HepG2 (cell line): ENCODE data around the gene PIP5K1A. TPM values are rescaled to one million over a fixed set of nuclear protein-coding genes. Genes with fewer than 3 reads are reported as not detected.
A peak's percentile ranks its signal among the peaks of the same experiment; 100 is the strongest.

Experiments used
- ATF1 ChIP-seq: IDR thresholded peaks from 2 replicates; pipeline ENCODE4 v1.6.1; 2016; ENCODE audit warnings: mild to moderate bottlenecking, control low read depth
- BCL6 ChIP-seq: IDR thresholded peaks from 2 replicates; pipeline ENCODE4 v1.6.1; 2016; ENCODE audit warnings: missing genetic modification reagents, missing compliant biosample characterization
- IKZF1 ChIP-seq: fragments of 450-650 bp; IDR thresholded peaks from 2 replicates; pipeline ENCODE4 v1.7.1; 2016
- IRX3 ChIP-seq: sonication (generic); formaldehyde crosslinking; IDR thresholded peaks from 2 replicates; pipeline ENCODE4 v1.8.1; 2023; ENCODE audit warnings: mild to moderate bottlenecking, low read depth, missing genetic modification reagents, borderline replicate concordance
- MTF1 ChIP-seq: sonication (generic); formaldehyde crosslinking; IDR thresholded peaks from 2 replicates; pipeline ENCODE4 v1.5.0; 2020; ENCODE audit warnings: missing genetic modification reagents
- NFE2L1 ChIP-seq: sonication (generic); formaldehyde crosslinking; IDR thresholded peaks from 2 replicates; pipeline ENCODE4 v1.4.0; 2020; ENCODE audit warnings: missing genetic modification reagents, mild to moderate bottlenecking, borderline replicate concordance
- NFKB2 ChIP-seq: sonication (generic); formaldehyde crosslinking; IDR thresholded peaks from 2 replicates; pipeline ENCODE4 v1.4.0; 2020; ENCODE audit warnings: missing genetic modification reagents, borderline replicate concordance
- NFKBIZ ChIP-seq: IDR thresholded peaks from 2 replicates; pipeline ENCODE4 v1.6.1; 2018; ENCODE audit warnings: missing genetic modification reagents, missing compliant biosample characterization
- RARA ChIP-seq: IDR thresholded peaks from 2 replicates; pipeline ENCODE4 v1.6.1; 2016; ENCODE audit warnings: missing genetic modification reagents, missing compliant biosample characterization
- RFX1 ChIP-seq: fragments of 450-650 bp; IDR thresholded peaks from 2 replicates; pipeline ENCODE4 v1.6.1; 2017
- SNAPC2 ChIP-seq: sonication (generic); formaldehyde crosslinking; IDR thresholded peaks from 2 replicates; pipeline ENCODE4 v1.8.1; 2022; ENCODE audit warnings: mild to moderate bottlenecking, missing genetic modification reagents
- SOX5 ChIP-seq: IDR thresholded peaks from 2 replicates; pipeline ENCODE4 v1.6.1; 2016; ENCODE audit warnings: borderline replicate concordance
- SP1 ChIP-seq, 2 experiments: fragments of 450-650 bp in 1 of 2; sonication (generic) in 1 of 2; formaldehyde crosslinking in 1 of 2; IDR thresholded peaks; 2 replicates each; pipeline versions ENCODE4 v1.4.0 to v1.6.1; 2016 to 2020; ENCODE audit warnings: missing genetic modification reagents in 1 of 2
- SUZ12 ChIP-seq: fragments of 150-350 bp; IDR thresholded peaks from 2 replicates; pipeline ENCODE4 v1.6.1; 2014; ENCODE audit warnings: low read depth, low read length
- ZBTB3 ChIP-seq: sonication (generic); formaldehyde crosslinking; IDR thresholded peaks from 2 replicates; pipeline ENCODE4 v1.4.0; 2020; ENCODE audit warnings: low read depth, mild to moderate bottlenecking, moderate library complexity, missing genetic modification reagents, borderline replicate concordance
- ZKSCAN1 ChIP-seq: fragments of 150-350 bp; IDR thresholded peaks from 2 replicates; pipeline ENCODE4 v1.6.1; 2014; ENCODE audit warnings: low read length
- ZKSCAN8 ChIP-seq: IDR thresholded peaks from 2 replicates; pipeline ENCODE4 v1.6.1; 2016; ENCODE audit warnings: borderline replicate concordance, missing genetic modification reagents, missing compliant biosample characterization
- ZNF549 ChIP-seq: sonication (generic); formaldehyde crosslinking; IDR thresholded peaks from 2 replicates; pipeline ENCODE4 v1.5.0; 2020; ENCODE audit warnings: missing genetic modification reagents
- ZNF670 ChIP-seq: sonication (generic); formaldehyde crosslinking; IDR thresholded peaks from 2 replicates; pipeline ENCODE4 v1.8.0; 2022; ENCODE audit warnings: mild to moderate bottlenecking, missing genetic modification reagents, borderline replicate concordance
- ZNF768 ChIP-seq: sonication (generic); formaldehyde crosslinking; IDR thresholded peaks from 2 replicates; pipeline ENCODE4 v1.4.0; 2020; ENCODE audit warnings: missing genetic modification reagents
- ZNF776 ChIP-seq: sonication (generic); formaldehyde crosslinking; IDR thresholded peaks from 2 replicates; pipeline ENCODE4 v1.4.0; 2020; ENCODE audit warnings: mild to moderate bottlenecking, missing genetic modification reagents
- ZNF879 ChIP-seq: sonication (generic); formaldehyde crosslinking; IDR thresholded peaks from 2 replicates; pipeline ENCODE4 v1.8.1; 2023; ENCODE audit warnings: missing genetic modification reagents
- ZSCAN31 ChIP-seq: sonication (generic); formaldehyde crosslinking; IDR thresholded peaks from 2 replicates; pipeline ENCODE4 v1.5.0; 2020; ENCODE audit warnings: low read depth, mild to moderate bottlenecking, missing genetic modification reagents
- polyA plus RNA-seq, 8 experiments: library from polyadenylated mRNA; depleted of rRNA in 3 of 8; stranded (reverse) in 7 of 8; unstranded in 1 of 8; fragments of >200 nt; fragmentation: Illumina TruSeq in 4 of 8; extraction: Trizol in 4 of 8; gene quantifications; 2 replicates each; pipeline versions ENCODE4 v1.2.1 to v1.2.3, GENCODE V29; 2011 to 2016; ENCODE audit warnings: low read depth in 4 of 8, missing spikeins in 1 of 8, mixed read lengths in 1 of 8; ENCODE audit not compliant: insufficient read depth in 1 of 8
- total RNA-seq, 5 experiments: library from RNA; depleted of rRNA; stranded (reverse); fragments of >200 nt; fragmentation: Illumina TruSeq; extraction: Trizol; gene quantifications; 2 replicates each; pipeline ENCODE4 v1.2.3, GENCODE V29; 2016; ENCODE audit warnings: low read depth in 1 of 5
- TF ChIP-seq, protein P1 (sequence below): sonication (generic); formaldehyde crosslinking; IDR thresholded peaks from 2 replicates; pipeline ENCODE4 v1.5.0; 2020; ENCODE audit warnings: missing genetic modification reagents
- TF ChIP-seq, protein P2 (sequence below): IDR thresholded peaks from 2 replicates; pipeline ENCODE4 v1.6.1; 2016; ENCODE audit warnings: missing genetic modification reagents, missing compliant biosample characterization
- TF ChIP-seq, protein P3 (sequence below): sonication (generic); formaldehyde crosslinking; IDR thresholded peaks from 2 replicates; pipeline ENCODE4 v1.4.0; 2020; ENCODE audit warnings: missing genetic modification reagents, borderline replicate concordance

Gene PIP5K1A
- total and polyA plus RNA-seq, 2 of the 13 experiments (the other 11 are each of a cell fraction or from before 2014, with no cell fraction given): 45.3 to 65.1 TPM

DNA sequence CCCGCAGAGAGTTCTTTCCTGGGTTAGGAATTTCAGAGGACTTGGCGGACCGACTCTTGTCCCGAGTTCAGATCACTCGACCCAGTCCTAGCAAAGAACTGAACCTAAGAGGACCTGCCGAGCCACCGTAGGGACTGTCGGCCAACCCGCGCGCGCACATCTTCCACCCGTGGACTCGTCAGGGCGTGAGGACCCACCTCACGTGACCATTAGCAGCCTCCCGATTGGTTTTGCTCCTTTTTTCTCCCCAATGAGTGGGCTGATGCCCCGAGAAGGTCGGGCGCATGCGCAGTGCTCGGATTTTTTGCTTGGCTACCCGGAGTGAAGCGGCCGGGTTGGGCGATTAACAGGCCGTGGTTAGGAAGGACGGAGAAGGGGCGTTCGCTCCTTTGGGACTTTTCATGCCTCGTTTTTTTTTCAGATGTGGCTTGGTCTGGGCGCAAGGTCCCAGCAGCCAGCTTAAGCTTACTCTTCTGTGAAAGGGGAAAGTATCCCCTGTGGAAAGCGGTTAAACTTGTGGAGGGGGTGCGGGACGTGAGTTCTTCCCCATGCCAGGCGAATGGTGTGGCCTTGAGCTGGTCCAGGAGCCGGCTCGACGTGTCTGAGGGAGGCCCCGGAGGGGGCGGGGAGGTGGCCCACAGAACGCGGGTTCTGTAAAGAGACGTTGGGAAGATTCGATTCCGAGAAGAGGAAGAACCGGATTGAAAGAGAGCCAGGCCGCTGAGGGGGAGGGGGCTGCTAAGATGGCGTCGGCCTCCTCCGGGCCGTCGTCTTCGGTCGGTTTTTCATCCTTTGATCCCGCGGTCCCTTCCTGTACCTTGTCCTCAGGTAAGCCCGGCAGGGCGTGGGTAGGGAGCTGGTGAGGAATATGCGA is at the start of gene PIP5K1A (continued):
- no peak for TF ChIP-seq ZNF776
- TF ChIP-seq SNAPC2 (CRISPR knock-in tag): 0 out of 2 replicates have a peak, but pooled peaks have one; percentile 28
- TF ChIP-seq ZNF879 (CRISPR knock-in tag): no peak
- TF ChIP-seq RARA: no peak
- TF ChIP-seq RFX1: no peak
- TF ChIP-seq BCL6 (CRISPR knock-in tag): no peak
- TF ChIP-seq ZKSCAN8 (CRISPR knock-in tag): no peak
- TF ChIP-seq IRX3: no peak
- TF ChIP-seq, protein P1, sequence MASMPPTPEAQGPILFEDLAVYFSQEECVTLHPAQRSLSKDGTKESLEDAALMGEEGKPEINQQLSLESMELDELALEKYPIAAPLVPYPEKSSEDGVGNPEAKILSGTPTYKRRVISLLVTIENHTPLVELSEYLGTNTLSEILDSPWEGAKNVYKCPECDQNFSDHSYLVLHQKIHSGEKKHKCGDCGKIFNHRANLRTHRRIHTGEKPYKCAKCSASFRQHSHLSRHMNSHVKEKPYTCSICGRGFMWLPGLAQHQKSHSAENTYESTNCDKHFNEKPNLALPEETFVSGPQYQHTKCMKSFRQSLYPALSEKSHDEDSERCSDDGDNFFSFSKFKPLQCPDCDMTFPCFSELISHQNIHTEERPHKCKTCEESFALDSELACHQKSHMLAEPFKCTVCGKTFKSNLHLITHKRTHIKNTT: no peak
- peak; percentile 74; the same call in 1 of the 2 replicates for TF ChIP-seq NFKB2 (CRISPR knock-in tag)
- TF ChIP-seq, protein P2, sequence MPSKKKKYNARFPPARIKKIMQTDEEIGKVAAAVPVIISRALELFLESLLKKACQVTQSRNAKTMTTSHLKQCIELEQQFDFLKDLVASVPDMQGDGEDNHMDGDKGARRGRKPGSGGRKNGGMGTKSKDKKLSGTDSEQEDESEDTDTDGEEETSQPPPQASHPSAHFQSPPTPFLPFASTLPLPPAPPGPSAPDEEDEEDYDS (CRISPR knock-in tag): peak; percentile 94
- TF ChIP-seq, protein P3, sequence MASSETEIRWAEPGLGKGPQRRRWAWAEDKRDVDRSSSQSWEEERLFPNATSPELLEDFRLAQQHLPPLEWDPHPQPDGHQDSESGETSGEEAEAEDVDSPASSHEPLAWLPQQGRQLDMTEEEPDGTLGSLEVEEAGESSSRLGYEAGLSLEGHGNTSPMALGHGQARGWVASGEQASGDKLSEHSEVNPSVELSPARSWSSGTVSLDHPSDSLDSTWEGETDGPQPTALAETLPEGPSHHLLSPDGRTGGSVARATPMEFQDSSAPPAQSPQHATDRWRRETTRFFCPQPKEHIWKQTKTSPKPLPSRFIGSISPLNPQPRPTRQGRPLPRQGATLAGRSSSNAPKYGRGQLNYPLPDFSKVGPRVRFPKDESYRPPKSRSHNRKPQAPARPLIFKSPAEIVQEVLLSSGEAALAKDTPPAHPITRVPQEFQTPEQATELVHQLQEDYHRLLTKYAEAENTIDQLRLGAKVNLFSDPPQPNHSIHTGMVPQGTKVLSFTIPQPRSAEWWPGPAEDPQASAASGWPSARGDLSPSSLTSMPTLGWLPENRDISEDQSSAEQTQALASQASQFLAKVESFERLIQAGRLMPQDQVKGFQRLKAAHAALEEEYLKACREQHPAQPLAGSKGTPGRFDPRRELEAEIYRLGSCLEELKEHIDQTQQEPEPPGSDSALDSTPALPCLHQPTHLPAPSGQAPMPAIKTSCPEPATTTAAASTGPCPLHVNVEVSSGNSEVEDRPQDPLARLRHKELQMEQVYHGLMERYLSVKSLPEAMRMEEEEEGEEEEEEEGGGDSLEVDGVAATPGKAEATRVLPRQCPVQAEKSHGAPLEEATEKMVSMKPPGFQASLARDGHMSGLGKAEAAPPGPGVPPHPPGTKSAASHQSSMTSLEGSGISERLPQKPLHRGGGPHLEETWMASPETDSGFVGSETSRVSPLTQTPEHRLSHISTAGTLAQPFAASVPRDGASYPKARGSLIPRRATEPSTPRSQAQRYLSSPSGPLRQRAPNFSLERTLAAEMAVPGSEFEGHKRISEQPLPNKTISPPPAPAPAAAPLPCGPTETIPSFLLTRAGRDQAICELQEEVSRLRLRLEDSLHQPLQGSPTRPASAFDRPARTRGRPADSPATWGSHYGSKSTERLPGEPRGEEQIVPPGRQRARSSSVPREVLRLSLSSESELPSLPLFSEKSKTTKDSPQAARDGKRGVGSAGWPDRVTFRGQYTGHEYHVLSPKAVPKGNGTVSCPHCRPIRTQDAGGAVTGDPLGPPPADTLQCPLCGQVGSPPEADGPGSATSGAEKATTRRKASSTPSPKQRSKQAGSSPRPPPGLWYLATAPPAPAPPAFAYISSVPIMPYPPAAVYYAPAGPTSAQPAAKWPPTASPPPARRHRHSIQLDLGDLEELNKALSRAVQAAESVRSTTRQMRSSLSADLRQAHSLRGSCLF (CRISPR knock-in tag): no peak
- no peak for TF ChIP-seq SOX5 (CRISPR knock-in tag)
- TF ChIP-seq SP1 (IDR thresholded peaks at IDR 0.05): no peak
- peak; percentile 14; the same call in 1 of the 2 replicates for TF ChIP-seq SP1 (CRISPR knock-in tag; IDR thresholded peaks at IDR 0.05)
- peak; percentile 48; the same call in 1 of the 2 replicates for TF ChIP-seq ZSCAN31 (CRISPR knock-in tag)
- TF ChIP-seq ZBTB3: no peak
- TF ChIP-seq ATF1 (CRISPR knock-in tag): no peak
- TF ChIP-seq MTF1 (CRISPR knock-in tag): no peak
- TF ChIP-seq IKZF1: no peak
- peak; percentile 21; the same call in 1 of the 2 replicates for TF ChIP-seq NFKBIZ (CRISPR knock-in tag)
- TF ChIP-seq ZNF670 (CRISPR knock-in tag): no peak
- no peak for TF ChIP-seq SUZ12
- TF ChIP-seq ZNF549: no peak
- no peak for TF ChIP-seq ZNF768 (CRISPR knock-in tag)
- no peak for TF ChIP-seq ZKSCAN1
- no peak for TF ChIP-seq NFE2L1 (CRISPR knock-in tag)
